ENCODE data around the gene CPB1.

DNA sequence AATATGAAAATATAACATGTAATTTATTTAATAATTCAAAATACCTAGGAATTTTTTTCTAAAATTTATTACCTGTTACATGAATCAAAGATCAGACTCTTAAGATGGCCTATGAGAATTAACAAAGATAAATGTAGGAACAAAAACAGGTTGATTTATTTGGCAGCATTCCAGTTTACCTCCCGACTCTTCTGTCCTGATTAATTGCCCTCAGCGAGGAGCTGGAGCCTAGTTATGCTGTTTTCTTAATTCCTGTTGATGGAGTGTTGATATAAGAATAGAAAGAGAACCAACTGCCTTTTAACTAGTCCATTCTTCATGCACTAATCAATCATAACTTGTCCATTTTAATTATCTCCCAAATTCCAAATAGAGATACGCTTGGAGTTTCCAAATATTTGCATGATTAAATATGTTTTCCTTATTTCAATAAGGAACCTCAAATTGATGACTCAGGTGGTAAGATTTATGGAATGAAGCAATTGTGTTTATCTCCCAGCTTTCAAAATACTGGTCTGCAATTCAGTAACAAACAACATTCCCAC is 10.6 kb upstream of the CPB1 start:
- TF ChIP-seq POLR2A (IDR thresholded peaks at IDR 0.05) (no peak), EP300 (IDR thresholded peaks at IDR 0.05) (no peak)
- TF ChIP-seq, protein P1, sequence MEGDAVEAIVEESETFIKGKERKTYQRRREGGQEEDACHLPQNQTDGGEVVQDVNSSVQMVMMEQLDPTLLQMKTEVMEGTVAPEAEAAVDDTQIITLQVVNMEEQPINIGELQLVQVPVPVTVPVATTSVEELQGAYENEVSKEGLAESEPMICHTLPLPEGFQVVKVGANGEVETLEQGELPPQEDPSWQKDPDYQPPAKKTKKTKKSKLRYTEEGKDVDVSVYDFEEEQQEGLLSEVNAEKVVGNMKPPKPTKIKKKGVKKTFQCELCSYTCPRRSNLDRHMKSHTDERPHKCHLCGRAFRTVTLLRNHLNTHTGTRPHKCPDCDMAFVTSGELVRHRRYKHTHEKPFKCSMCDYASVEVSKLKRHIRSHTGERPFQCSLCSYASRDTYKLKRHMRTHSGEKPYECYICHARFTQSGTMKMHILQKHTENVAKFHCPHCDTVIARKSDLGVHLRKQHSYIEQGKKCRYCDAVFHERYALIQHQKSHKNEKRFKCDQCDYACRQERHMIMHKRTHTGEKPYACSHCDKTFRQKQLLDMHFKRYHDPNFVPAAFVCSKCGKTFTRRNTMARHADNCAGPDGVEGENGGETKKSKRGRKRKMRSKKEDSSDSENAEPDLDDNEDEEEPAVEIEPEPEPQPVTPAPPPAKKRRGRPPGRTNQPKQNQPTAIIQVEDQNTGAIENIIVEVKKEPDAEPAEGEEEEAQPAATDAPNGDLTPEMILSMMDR (IDR thresholded peaks at IDR 0.05) = no peak
